KOPT-K1 (cell line): ENCODE data around the gene LRWD1.

Source experiments
- H3K27ac ChIP-seq: fragments of 200-600 bp; sonication (generic); 2 replicates; pipeline ENCODE4 v1.5.1; 2016; ENCODE audit warnings: antibody characterized with exemption, mild to moderate bottlenecking, low read depth, low read length; ENCODE audit not compliant: poor library complexity, severe bottlenecking
- H3K36me3 ChIP-seq: fragments of 200-600 bp; sonication (generic); 2 replicates; pipeline ENCODE4 v1.5.1; 2017; ENCODE audit warnings: antibody characterized with exemption, mild to moderate bottlenecking, low read length, moderate library complexity; ENCODE audit not compliant: insufficient read depth
- H3K9me3 ChIP-seq: fragments of 200-600 bp; sonication (generic); 2 replicates; pipeline ENCODE4 v1.5.1; 2017; ENCODE audit warnings: antibody characterized with exemption, low read length, mild to moderate bottlenecking; ENCODE audit not compliant: insufficient read depth, poor library complexity, severe bottlenecking

Gene LRWD1

GRCh38 chr7:102464577-102465280 is at the start of gene LRWD1, which contains the start of gene ALKBH4:
TSS of gene LRWD1 (plus strand) at chr7:102464984. CDS start at chr7:102465081, 97 bp downstream.
TSS of gene ALKBH4 (minus strand) at chr7:102464863. CDS start at chr7:102464836, 27 bp downstream.
- H3K36me3 ChIP-seq, result peaks cover 25% of the 10 kb centered on the region; the same call in 1 of the 2 replicates
- no peaks in the 10 kb centered on the region for H3K9me3 ChIP-seq
- H3K27ac ChIP-seq, result peak within 1 kb of the TSS; percentile 76

DNA sequence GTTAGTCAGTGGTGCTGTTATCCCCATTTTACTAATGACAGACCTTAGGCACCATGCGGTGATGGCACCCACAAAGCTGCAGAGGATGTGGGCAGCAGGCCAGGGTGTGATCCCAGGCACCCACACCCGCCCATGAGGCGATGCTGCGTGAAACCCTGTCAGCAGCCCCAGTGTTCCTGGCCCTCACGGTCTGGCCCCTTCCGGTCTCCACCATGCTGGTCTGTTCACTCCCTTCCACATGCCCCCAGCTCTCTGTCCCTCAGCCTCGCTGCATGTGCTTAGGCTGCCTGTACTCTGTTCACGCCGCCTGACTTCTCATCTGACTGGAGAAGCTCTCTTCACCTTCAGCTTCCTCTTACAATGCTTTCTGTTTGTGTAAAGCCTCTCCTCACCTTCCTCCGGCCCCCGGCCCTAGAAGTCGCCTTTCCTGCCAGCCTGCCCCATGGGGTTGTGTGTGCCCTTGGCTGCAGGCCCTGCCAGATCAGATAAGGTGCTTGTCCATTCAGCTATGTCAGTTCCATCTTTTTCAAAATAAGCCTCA is 49.0 kb upstream of the LRWD1 start:
- peak overlapping the region; percentile 68 for H3K27ac ChIP-seq
- peaks cover 74% of the 10 kb centered on the region for H3K36me3 ChIP-seq
- no peaks in the 10 kb centered on the region for H3K9me3 ChIP-seq

DNA sequence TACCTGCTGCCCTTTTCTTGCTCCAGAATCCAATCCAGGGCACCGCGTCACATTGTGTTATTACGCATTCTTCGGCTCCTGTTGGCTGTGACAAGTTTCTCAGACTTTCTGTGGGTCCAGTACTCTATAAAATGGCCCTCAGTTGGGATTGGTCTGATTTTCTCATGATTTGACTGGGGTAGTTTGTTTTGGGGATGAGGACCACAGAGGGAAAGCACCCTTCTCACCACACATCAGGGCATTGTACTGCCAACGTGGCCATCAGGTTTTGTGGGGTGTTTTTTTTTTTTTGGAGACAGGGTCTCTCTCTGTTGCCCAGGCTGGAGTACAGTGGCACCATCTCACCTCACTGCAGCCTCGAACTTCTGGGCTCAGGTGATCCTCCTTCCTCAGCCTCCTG is 48.4 kb upstream of the LRWD1 start:
- Histone ChIP-seq H3K36me3 (peaks cover 70% of the 10 kb centered on the region), H3K27ac (peak overlapping the region; percentile 68), H3K9me3 (no peaks in the 10 kb centered on the region)

DNA sequence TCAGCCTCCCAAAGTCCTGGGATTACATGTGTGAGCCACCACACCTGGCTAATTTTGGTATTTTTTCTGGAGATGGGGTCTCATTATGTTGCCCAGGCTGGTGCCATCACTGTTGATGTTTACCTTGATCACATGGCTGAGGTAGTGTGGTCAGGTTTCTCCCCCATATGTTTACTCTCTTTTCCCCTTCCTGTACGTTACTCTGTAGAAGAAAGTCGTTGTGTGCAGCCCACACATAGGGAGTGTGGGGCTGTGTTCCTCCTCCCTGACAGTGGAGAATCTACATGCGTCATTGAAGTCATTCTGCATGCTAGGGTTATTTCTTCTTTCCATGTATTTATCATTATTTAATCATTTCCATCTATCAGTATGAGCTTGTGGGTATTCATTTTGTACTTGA is 47.7 kb upstream of the LRWD1 start:
- Histone ChIP-seq H3K9me3 (no peaks in the 10 kb centered on the region), H3K27ac (peak overlapping the region; percentile 68), H3K36me3 (peaks cover 69% of the 10 kb centered on the region)

GRCh38 chr7:102418592-102418991 is 46.2 kb upstream of the LRWD1 start:
- Histone ChIP-seq H3K27ac (peak overlapping the region; percentile 68), H3K9me3 (no peaks in the 10 kb centered on the region), H3K36me3 (peaks cover 63% of the 10 kb centered on the region)

GRCh38 chr7:102421706-102422240 is 43.0 kb upstream of the LRWD1 start:
- Histone ChIP-seq H3K36me3 (peaks cover 60% of the 10 kb centered on the region), H3K9me3 (no peaks in the 10 kb centered on the region), H3K27ac (peak overlapping the region; percentile 65)

DNA sequence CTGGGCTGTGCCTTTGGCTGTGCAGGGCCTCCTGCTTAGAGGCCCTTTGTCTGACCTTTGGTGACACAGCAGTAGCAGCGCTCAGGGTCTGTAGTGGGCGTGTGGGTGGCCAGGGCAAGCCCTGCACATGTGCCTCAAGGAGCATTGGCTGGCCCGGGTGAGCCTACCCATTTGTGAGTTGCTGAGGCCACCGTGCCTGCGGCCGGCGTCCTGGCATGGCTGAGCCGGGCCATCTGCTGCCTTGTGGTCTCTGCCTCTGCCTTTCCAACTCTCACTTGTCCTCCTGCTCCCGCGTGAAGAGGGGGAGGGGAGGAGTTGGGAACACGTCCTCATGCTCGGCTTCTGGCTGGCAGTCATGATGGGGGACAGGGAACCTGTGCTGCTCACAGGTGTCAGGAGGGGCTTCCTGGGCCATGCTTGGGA is 40.6 kb upstream of the LRWD1 start:
- H3K27ac ChIP-seq, result peak overlapping the region; percentile 92
- H3K9me3 ChIP-seq, result no peaks in the 10 kb centered on the region
- H3K36me3 ChIP-seq, result peaks cover 49% of the 10 kb centered on the region

DNA sequence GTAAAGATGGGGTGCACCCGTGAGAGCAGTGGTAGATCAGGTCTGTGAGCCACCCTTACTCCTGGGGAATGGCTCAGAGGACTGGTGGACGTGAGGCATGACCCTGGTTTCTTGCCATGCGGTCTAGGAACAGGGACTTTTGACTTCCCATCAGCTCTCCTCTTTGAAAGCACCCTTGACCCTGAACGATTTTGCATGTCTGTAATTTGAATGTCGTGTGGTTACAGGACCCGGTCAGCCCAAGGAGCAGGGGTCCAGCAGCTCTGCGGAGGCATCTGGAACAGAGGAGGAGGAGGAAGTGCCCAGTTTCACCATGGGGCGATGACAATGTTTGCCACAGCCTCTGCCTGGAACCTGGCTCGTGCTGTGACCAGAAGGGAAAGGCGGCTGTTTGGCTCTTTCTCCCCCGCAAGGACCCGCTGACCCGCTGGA is 40.0 kb upstream of the LRWD1 start:
- Histone ChIP-seq H3K27ac (peak overlapping the region; percentile 92), H3K36me3 (peaks cover 43% of the 10 kb centered on the region), H3K9me3 (no peaks in the 10 kb centered on the region)

DNA sequence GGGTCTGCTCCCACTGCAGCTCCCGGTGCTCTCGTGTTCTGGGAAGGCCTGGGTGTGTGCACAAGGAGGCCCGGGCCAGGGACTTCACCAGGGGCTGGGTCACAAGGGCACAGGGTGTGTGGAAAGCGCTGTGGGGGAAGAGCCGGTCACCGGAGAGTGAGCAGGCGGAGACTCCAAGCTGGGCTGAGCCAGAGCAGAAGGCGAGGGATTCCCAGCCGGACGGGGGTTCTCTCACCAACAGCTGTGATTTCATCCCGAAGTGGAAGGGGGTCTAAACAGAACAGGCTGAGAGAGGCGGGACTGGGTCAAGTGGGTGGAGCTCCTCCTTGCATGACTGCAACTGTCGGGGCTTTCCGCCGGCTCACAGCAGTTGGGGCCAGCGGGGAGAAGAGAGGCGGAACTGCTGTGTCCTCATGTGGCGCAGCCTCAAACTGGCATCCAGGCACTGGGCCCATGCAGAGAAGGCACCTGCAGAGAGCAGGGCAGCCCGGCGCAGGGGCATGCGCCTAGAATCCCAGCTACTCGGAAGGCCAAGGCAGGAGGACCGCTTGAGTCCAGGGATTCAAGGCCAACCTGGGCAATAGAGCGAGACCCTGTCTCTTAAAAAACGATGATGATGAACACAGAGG is 39.0 kb upstream of the LRWD1 start:
- Histone ChIP-seq H3K27ac (peak overlapping the region; percentile 92), H3K9me3 (no peaks in the 10 kb centered on the region), H3K36me3 (peaks cover 38% of the 10 kb centered on the region)

DNA sequence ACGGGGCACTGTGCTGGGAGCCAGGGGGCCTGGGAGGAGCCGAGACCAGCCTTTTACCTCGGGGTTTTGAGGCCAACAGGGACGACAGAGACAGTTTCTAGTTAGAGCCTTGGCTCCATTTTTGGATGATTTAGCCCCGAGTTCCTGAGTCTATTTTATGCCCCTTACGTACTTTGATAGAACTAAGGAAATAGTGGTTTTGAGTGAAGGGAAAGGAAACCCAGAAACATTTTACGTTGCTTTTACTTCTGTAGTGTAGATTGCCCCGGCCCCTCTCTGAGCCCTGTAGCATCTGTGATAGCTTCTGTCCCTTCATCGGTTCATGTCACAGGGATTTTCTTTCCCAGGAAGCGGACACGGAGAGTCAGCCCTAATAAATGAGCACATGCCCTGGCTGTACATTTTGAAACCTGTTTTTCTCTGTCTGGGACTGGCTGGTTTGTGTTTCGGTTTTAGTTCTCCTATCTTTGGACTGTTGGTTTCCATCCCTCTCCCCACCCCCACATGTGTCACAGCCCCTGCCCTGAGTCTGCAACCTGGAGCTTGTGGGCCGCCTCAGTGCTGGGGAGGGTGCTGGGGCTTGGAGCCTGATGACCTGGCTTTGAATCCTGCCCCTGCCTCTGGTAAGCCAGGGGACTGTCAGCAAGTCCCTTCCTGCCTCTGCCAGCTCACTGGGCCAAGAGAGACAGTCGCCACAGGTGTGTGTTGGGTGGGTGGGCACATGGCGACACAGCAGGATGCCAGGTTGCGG is 38.3 kb upstream of the LRWD1 start:
- Histone ChIP-seq H3K27ac (peak overlapping the region; percentile 92), H3K36me3 (peaks cover 35% of the 10 kb centered on the region), H3K9me3 (no peaks in the 10 kb centered on the region)

DNA sequence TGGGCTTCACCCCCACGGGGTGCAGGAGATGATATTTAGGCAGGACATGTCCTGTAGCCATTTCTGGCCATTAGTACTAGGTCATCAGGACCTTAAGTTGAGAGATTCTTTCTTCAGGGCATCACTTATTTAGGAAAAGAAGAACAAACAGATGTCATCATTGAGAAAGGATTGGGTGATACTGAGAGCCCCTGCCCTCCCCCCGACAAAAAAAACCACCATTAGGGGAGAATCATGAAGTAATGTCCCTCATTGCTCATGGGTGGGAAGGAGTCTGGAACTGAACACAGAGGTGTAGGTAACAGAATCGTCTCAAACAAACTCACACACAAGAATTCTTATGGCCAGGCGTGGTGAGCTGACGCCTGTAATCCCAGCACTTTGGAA is 37.8 kb upstream of the LRWD1 start:
- no peaks in the 10 kb centered on the region for H3K9me3 ChIP-seq
- peaks cover 30% of the 10 kb centered on the region for H3K36me3 ChIP-seq
- peak overlapping the region; percentile 92 for H3K27ac ChIP-seq

GRCh38 chr7:102429141-102429899 is 35.5 kb upstream of the LRWD1 start:
- no peaks in the 10 kb centered on the region for H3K9me3 ChIP-seq
- peaks cover 13% of the 10 kb centered on the region for H3K36me3 ChIP-seq
- peak overlapping the region; percentile 92 for H3K27ac ChIP-seq

DNA sequence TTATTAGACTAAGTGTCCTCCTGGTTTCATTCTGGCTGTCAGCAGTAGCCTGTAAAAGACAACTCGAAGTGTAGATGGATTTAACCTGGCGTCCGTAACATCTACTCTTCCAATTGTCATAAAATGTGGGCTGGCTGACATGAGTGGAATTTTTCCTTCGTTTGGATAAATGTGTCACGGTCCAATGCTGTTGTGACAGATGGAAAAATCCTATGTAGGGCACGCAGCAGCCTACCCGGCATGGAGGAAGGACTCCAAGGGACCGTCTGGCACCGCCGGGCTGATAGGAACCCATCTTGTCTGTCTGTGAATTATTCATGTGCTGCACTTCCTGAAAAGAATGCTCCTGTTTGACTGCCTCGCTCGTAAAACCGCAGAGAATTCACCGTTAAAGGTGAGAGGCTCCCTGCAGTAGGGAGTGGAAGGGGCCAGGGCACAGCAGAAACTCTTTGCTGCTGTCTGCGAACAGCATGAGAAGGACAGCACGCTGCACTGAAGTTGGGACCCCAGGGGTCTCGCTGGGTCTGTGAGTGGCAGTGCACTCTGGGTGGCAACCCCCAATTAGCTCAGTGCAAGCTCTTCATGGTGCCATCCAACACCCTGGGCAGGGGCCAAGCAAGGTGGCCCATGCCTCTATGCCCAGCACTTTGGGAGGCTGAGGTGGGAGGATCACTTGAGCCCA is 33.0 kb upstream of the LRWD1 start:
- H3K36me3 ChIP-seq, result peaks cover 10% of the 10 kb centered on the region; the same call in 1 of the 2 replicates
- no peaks in the 10 kb centered on the region for H3K9me3 ChIP-seq
- H3K27ac ChIP-seq, result peak overlapping the region; percentile 92
